HG02588 (cell line): ENCODE data around the gene CFAP107.
"Not testable (repeated sequence)": the region's sequence is repeated elsewhere in the genome, so short reads cannot be mapped to it uniquely, and the experiment has no call there.

Source experiments
- ATAC-seq: cut with Tn5 transposase; IDR thresholded peaks from one replicate; pipeline ENCODE4 v1.9.1; 2021; ENCODE audit warnings: mild to moderate bottlenecking, moderate library complexity; ENCODE audit not compliant: unreplicated experiment

CFAP107 gene

GRCh38 chr1:12745992-12746323 is at the start of gene CFAP107:
Gene CFAP107, plus strand, starts transcription at chr1:12746200. Its CDS starts 231 bp downstream, at chr1:12746431.
- ATAC-seq, result no peak

GRCh38 chr1:12696658-12697057 is 49.3 kb upstream of the CFAP107 start:
- ATAC-seq, result no peak

GRCh38 chr1:12697397-12697796 is 48.6 kb upstream of the CFAP107 start:
- no peak for ATAC-seq

- no peak for ATAC-seq
Measured at GRCh38 chr1:12703821-12704451, 42.1 kb upstream of the CFAP107 start.

- no peak for ATAC-seq
Measured at GRCh38 chr1:12706061-12706460, 39.9 kb upstream of the CFAP107 start.

- no peak for ATAC-seq
Measured at GRCh38 chr1:12708396-12709090, 37.5 kb upstream of the CFAP107 start.

- no peak for ATAC-seq
Measured at GRCh38 chr1:12709091-12709491, 36.9 kb upstream of the CFAP107 start.

GRCh38 chr1:12709696-12710095 is 36.3 kb upstream of the CFAP107 start:
- ATAC-seq, result no peak

GRCh38 chr1:12711536-12711935 is 34.5 kb upstream of the CFAP107 start:
- ATAC-seq, result no peak

GRCh38 chr1:12712076-12712475 is 33.9 kb upstream of the CFAP107 start:
- no peak for ATAC-seq

- ATAC-seq, result no peak
Measured at GRCh38 chr1:12712929-12713328, 33.1 kb upstream of the CFAP107 start.

GRCh38 chr1:12713651-12714050 is 32.3 kb upstream of the CFAP107 start:
- not testable (repeated sequence) for ATAC-seq

- ATAC-seq, result no peak
Measured at GRCh38 chr1:12714710-12715475, 31.1 kb upstream of the CFAP107 start.

GRCh38 chr1:12715896-12716437 is 30.0 kb upstream of the CFAP107 start, which contains the start of gene AADACL3:
Gene AADACL3, plus strand, starts transcription at chr1:12716110. Its CDS starts 67 bp downstream, at chr1:12716177.
- ATAC-seq, result no peak

GRCh38 chr1:12717301-12717838 is 28.6 kb upstream of the CFAP107 start:
- ATAC-seq, result no peak

GRCh38 chr1:12722626-12723025 is 23.4 kb upstream of the CFAP107 start:
- ATAC-seq, result no peak

GRCh38 chr1:12728391-12728790 is 17.6 kb upstream of the CFAP107 start:
- ATAC-seq, result no peak

GRCh38 chr1:12730156-12730555 is 15.8 kb upstream of the CFAP107 start:
- no peak for ATAC-seq

- not testable (repeated sequence) for ATAC-seq
Measured at GRCh38 chr1:12731084-12731483, 14.9 kb upstream of the CFAP107 start.

- ATAC-seq, result no peak
Measured at GRCh38 chr1:12734651-12735050, 11.3 kb upstream of the CFAP107 start.

- no peak for ATAC-seq
Measured at GRCh38 chr1:12738934-12739333, 7.1 kb upstream of the CFAP107 start.
